GM12801 (cell line): ENCODE data around the gene GIMAP4.

ENCODE experiments used
- TF ChIP-seq, protein P1 (sequence below): IDR thresholded peaks from one replicate; pipeline ENCODE4 v1.5.1; 2011; ENCODE audit warnings: control low read depth; ENCODE audit not compliant: insufficient read length; ENCODE audit errors: extremely low read depth

Gene GIMAP4

GRCh38 chr7:150556521-150557138 lies 10.6 kb upstream of the GIMAP4 start:
- TF ChIP-seq, protein P1, sequence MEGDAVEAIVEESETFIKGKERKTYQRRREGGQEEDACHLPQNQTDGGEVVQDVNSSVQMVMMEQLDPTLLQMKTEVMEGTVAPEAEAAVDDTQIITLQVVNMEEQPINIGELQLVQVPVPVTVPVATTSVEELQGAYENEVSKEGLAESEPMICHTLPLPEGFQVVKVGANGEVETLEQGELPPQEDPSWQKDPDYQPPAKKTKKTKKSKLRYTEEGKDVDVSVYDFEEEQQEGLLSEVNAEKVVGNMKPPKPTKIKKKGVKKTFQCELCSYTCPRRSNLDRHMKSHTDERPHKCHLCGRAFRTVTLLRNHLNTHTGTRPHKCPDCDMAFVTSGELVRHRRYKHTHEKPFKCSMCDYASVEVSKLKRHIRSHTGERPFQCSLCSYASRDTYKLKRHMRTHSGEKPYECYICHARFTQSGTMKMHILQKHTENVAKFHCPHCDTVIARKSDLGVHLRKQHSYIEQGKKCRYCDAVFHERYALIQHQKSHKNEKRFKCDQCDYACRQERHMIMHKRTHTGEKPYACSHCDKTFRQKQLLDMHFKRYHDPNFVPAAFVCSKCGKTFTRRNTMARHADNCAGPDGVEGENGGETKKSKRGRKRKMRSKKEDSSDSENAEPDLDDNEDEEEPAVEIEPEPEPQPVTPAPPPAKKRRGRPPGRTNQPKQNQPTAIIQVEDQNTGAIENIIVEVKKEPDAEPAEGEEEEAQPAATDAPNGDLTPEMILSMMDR = no peak

- TF ChIP-seq, protein P1 = no peak
These were observed 6.7 kb upstream of the GIMAP4 start for GRCh38 chr7:150560486-150560885.

GRCh38 chr7:150562919-150563318 lies 4.3 kb upstream of the GIMAP4 start:
- TF ChIP-seq, protein P1 = no peak

DNA sequence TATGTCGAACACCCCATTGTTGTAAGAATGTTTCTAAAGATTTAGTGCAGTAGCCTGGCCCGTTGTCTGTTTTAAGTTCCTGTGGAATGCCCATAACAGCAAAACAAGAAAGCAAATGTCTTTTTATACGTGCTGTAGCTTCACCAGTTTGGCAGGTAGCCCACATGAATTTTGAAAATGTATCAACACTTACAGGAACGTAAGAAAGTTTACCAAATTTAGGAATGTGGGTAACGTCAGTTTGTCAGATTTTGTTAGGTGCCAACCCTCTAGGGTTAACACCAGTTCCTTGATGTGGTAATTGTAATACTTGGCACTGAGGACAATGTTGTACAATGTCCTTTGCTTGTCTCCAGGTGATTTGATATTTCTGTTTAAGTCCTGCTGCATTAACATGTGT lies 3.2 kb upstream of the GIMAP4 start:
- TF ChIP-seq, protein P1 = no peak

GRCh38 chr7:150564566-150564965 lies 2.6 kb upstream of the GIMAP4 start:
- TF ChIP-seq, protein P1 = no peak

- TF ChIP-seq, protein P1 = no peak
These were observed 2.0 kb upstream of the GIMAP4 start for GRCh38 chr7:150565239-150565638.

GRCh38 chr7:150566123-150566522 lies 1.1 kb upstream of the GIMAP4 start:
- TF ChIP-seq, protein P1 = no peak
